GM21447 (cell line): Measurements from ENCODE around the gene TEX29.

Experiments used
- ATAC-seq: cut with Tn5 transposase; IDR thresholded peaks from one replicate; pipeline ENCODE4 v1.9.1; 2021; ENCODE audit not compliant: unreplicated experiment

TEX29 gene

DNA sequence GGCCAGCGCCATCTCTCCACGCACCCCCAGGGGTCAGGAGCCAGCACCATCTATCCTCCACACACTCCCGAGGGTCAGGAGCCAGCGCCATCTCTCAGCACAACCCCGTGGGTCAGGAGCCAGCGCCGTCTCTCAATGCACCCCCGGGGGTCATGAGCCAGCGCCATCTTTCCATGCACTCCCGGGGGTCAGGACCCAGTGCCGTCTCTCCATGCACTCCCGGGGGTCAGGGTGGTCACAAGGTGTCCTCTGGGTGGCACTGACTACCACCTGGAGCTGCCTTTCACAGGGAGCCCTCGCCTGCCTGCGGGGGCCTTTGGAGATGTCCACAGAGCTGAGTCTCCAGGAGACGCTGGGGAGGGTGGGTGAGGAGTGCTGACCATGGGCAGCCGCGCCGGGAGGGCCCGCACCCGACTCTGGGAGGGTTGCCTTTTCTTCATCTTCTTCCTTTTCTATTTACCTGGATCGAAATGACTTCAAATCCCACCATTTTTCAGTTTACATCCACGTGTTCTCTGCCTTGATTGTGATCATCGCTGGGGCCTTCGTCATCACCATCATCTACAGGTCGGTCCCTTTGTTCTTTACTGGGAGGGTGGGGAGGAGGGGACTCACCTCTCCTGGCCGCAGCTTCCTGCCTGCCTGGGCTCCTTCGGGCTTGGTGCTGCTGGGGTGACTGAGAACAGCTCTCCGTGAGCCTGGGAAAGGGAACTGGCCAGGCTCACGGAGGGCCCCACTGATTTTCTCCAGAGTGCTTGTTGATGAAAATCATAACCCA is 19.1 kb downstream of the TEX29 start:
- ATAC-seq: no peak

- ATAC-seq: no peak
Measured at GRCh38 chr13:111341886-111342285, 21.4 kb downstream of the TEX29 start.

GRCh38 chr13:111342721-111343120 is 22.3 kb downstream of the TEX29 start:
- ATAC-seq: no peak

GRCh38 chr13:111343186-111343805 is 22.9 kb downstream of the TEX29 start:
- no peak for ATAC-seq

DNA sequence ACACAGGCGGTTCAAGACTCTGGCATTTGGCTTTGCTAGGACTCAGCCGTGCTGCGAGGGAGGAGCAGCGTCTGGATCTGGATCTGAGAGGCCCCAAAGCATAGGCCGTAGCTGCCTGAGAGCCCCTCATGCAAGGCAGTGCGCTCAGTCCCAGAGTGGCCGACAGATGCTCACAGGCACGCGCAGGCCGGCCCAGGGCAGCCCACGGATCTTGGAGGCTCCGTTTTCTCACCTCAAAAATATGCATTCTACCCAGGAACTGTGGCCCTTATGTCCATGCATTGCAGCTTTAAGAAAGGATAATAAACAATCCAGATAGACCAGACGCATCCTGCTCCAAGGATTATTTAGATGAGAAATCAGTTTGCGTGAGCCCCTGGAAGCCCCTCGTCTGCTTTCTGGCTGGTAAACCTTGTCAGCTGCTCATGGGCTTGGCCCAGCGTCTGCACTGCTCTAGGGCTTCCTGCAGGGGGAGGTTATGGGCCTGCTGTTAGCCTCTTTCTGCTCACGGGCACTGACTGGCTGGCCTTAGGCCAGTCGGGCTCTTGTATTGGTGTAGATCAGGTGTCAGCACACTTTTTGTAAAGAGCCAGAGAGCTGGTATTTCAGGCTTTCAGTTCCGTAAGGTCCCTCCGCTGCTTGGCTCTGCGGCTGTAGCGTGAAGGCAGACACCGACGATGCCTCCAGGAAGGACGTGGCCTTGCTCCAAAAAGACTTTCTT is 24.2 kb downstream of the TEX29 start:
- no peak for ATAC-seq

- ATAC-seq: no peak
Measured at GRCh38 chr13:111345682-111346081, 25.2 kb downstream of the TEX29 start.

GRCh38 chr13:111346101-111346680 is 25.7 kb downstream of the TEX29 start:
- no peak for ATAC-seq

- no peak for ATAC-seq
Measured at GRCh38 chr13:111347438-111347837, 27.0 kb downstream of the TEX29 start.

- no peak for ATAC-seq
Measured at GRCh38 chr13:111353508-111353907, 33.1 kb downstream of the TEX29 start.

GRCh38 chr13:111354789-111355188 is 34.3 kb downstream of the TEX29 start:
- no peak for ATAC-seq

DNA sequence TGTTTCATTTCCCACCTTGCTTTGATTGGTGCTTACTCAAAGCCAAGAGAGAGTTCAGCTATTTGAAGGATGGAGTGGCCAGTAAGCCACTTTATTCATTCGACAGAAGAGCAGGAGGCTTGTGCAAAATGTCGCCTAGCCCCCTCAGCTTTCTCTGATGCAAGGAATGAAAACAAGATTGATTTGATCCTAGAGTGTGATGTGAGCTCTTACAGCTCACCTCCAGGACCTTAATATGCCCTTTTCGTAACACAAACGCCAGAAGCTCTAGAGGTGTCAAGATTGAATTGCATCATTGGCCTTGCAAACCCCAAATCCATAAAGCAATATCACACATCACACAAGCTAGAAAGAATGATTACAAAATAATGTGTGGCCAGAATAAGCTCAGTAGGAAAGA is 36.4 kb downstream of the TEX29 start:
- no peak for ATAC-seq

DNA sequence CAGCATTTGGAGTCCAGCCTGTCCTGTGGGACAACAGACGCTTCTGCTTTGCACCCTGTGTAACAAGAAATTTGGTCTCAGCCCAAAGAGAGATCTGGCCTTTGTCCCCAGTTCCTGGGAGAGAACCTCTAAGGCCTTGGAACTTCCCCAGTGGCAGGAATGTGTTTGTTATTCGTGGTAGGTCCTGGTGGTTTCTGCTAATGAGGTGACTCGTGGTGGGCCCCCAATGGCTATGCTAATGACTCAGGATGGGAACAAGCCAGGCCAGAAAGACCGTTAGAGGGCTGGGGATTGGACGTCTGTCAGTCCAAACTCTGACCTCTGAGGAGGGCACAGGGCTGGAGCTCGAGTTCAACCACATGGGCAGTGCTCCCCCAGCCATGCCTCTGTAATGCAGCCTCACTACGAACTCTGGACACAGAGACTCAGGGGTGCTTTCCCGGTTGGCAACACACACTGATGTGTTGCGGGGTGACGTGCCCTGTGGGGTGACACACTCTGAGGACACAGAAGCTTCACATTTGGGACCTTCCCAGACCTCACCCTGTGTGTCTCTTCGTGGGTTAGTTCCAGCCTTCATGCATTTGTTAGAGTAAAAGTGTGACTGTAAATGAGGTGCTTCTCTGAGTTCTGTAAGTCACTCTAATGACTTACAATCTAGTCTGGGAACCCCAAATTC is 38.9 kb downstream of the TEX29 start:
- ATAC-seq: no peak

DNA sequence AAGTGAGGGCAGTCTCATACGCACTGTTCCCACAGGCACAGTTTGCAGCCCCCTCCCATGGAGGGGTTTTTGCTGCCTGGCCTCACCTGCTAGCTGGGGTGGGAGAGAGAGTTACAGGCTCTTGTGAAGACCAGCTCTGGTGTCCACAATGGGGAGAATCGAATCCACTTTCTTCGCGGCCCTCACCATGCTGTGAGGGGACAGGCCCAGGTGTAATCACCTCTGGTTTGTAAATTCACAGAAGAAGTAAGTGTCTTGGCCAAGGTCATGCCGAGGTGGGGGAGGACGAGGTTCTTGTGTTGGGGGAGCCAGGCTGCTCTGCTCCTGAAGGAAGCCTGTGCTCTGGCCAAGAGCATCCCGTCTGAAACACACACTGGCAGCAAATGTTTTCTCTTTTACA is 39.5 kb downstream of the TEX29 start:
- no peak for ATAC-seq

DNA sequence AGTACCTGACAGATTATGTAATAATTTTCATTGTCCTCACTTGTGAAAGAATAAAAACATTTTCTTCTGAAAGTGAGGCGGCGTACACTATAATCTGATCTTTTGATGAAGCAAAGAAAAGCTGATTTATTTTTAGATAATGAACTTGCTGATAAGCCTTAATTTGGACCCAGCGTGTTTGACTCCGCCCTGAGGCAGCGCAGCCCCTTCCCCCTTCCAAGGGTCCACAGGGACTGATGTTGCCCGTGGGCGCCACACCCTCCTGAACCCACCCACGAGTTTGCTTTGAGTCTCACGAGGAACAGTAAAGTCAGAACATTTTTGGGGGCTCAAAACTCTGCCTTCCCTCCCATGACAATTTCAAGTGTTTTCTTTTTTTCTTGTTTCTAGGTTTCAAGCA is 40.0 kb downstream of the TEX29 start:
- no peak for ATAC-seq

DNA sequence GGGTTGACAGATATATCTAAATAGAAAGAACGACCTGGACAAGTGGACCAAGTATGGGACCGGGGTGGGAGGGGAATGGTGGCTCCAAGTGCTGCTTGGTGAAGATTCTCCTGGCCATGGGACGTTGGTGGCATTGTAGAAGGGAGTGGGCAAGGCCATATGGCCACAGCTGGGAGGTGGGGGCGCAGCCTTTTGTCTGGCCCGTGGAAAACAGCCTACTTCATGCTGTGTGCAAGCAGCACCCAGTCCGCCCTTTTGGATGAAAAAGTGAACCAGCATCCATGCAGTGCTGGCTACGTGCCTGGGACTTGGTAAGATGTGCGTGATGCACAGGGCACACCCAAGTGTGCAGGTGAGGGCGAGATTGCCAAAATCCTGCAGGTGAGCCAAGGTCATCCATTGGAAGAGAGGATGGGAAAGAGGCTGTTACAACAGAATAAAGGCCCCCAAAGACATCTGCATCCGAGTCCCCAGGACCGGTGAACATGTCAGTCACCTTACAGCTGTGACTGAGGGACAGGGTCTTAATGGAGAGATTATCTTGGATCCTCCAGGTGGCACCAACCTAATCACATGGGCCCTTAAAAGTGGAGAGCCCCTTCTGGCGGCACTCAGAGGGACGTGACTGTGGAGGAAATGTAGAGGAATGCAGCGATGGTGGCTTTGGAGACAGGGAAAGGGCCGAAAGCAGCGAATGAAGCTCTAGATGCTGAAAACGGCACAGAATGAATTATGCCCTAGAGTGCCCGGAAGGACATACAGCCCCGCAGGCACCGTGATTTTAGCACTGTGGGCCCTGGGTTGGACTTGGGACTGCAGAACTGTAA is 40.8 kb downstream of the TEX29 start:
- ATAC-seq: no peak

- ATAC-seq: no peak
Measured at GRCh38 chr13:111361873-111362648, 41.6 kb downstream of the TEX29 start.

GRCh38 chr13:111363121-111363520 is 42.7 kb downstream of the TEX29 start:
- ATAC-seq: no peak

GRCh38 chr13:111363591-111363990 is 43.1 kb downstream of the TEX29 start:
- no peak for ATAC-seq

- no peak for ATAC-seq
Measured at GRCh38 chr13:111365149-111366005, 44.9 kb downstream of the TEX29 start.
